GM12878 (cell line): ENCODE results near the gene TXLNB. TPM values are rescaled to one million over a fixed set of nuclear protein-coding genes. Genes with fewer than 3 reads are reported as not detected.

Experiments
- BACH1 ChIP-seq: fragments of 450-650 bp; IDR thresholded peaks from 2 replicates; pipeline ENCODE4 v1.6.1; 2017; ENCODE audit warnings: mild to moderate bottlenecking, borderline replicate concordance
- CHD2 ChIP-seq: IDR thresholded peaks from 2 replicates; pipeline ENCODE4 v1.6.1; 2011; ENCODE audit warnings: low read depth, low read length, improper control_type of control experiment, borderline replicate concordance
- CTCF ChIP-seq, 3 experiments: IDR thresholded peaks in 2 of 3; conservative IDR thresholded peaks in 1 of 3; 2 replicates each; pipeline ENCODE4 v1.5.1; 2011; ENCODE audit warnings: low read depth in 3 of 3, low read length in 3 of 3, mild to moderate bottlenecking in 3 of 3, control low read depth in 2 of 3, moderate library complexity in 2 of 3, inconsistent platforms in 1 of 3, mixed read lengths in 1 of 3; ENCODE audit not compliant: control insufficient read depth in 2 of 3, insufficient read depth in 1 of 3; ENCODE audit errors: extremely low read depth in 1 of 3
- DPF2 ChIP-seq: fragments of 450-650 bp; IDR thresholded peaks from 2 replicates; pipeline ENCODE4 v1.6.1; 2017; ENCODE audit warnings: mild to moderate bottlenecking
- EP300 ChIP-seq, 2 experiments: fragments of 150-350 bp in 1 of 2; IDR thresholded peaks; 2 replicates each; pipeline ENCODE4 v1.6.1; 2011 to 2012; ENCODE audit warnings: low read depth in 2 of 2, low read length in 2 of 2, borderline replicate concordance in 1 of 2, improper control_type of control experiment in 1 of 2, inconsistent platforms in 1 of 2; ENCODE audit not compliant: control insufficient read depth in 1 of 2
- IRF4 ChIP-seq: IDR thresholded peaks from 2 replicates; pipeline ENCODE4 v1.6.1; 2011; ENCODE audit warnings: low read depth, low read length
- MLLT1 ChIP-seq: fragments of 450-650 bp; IDR thresholded peaks from 2 replicates; pipeline ENCODE4 v1.6.1; 2016; ENCODE audit warnings: mild to moderate bottlenecking
- NBN ChIP-seq: fragments of 450-650 bp; IDR thresholded peaks from 2 replicates; pipeline ENCODE4 v1.6.1; 2016
- POLR2A ChIP-seq: IDR thresholded peaks from 2 replicates; pipeline ENCODE4 v1.6.1; 2011; ENCODE audit warnings: low read depth, mild to moderate bottlenecking, low read length
- RUNX3 ChIP-seq: IDR thresholded peaks from 2 replicates; pipeline ENCODE4 v1.6.1; 2012; ENCODE audit warnings: low read length, inconsistent platforms
- SMARCA5 ChIP-seq: fragments of 450-650 bp; IDR thresholded peaks from 2 replicates; pipeline ENCODE4 v1.6.1; 2017; ENCODE audit warnings: mild to moderate bottlenecking
- SREBF2 ChIP-seq: IDR thresholded peaks from 2 replicates; pipeline ENCODE4 v1.6.1; 2012; ENCODE audit warnings: mild to moderate bottlenecking, low read length
- SUPT20H ChIP-seq: IDR thresholded peaks from 2 replicates; pipeline ENCODE4 v1.6.1; 2011; ENCODE audit warnings: low read depth, mild to moderate bottlenecking, low read length, moderate library complexity, borderline replicate concordance; ENCODE audit not compliant: control insufficient read depth
- TAF1 ChIP-seq: IDR thresholded peaks from 2 replicates; pipeline ENCODE4 v1.6.1; 2011; ENCODE audit warnings: mild to moderate bottlenecking, low read depth, low read length, borderline replicate concordance
- TBL1XR1 ChIP-seq: IDR thresholded peaks from 2 replicates; pipeline ENCODE4 v1.6.1; 2012; ENCODE audit warnings: low read depth, low read length, improper control_type of control experiment
- USF1 ChIP-seq: IDR thresholded peaks from 2 replicates; pipeline ENCODE4 v1.6.1; 2011; ENCODE audit warnings: borderline replicate concordance, low read depth, mild to moderate bottlenecking, moderate library complexity, mixed read lengths, low read length; ENCODE audit not compliant: insufficient read depth; ENCODE audit errors: extremely low read length
- WRNIP1 ChIP-seq: IDR thresholded peaks from 2 replicates; pipeline ENCODE4 v1.6.1; 2011; ENCODE audit warnings: low read depth, low read length, improper control_type of control experiment, borderline replicate concordance
- YY1 ChIP-seq: IDR thresholded peaks from 2 replicates; pipeline ENCODE4 v1.6.1; 2011; ENCODE audit warnings: low read depth, mild to moderate bottlenecking, low read length
- ZNF24 ChIP-seq: fragments of 450-650 bp; IDR thresholded peaks from 2 replicates; pipeline ENCODE4 v1.6.1; 2017; ENCODE audit warnings: antibody characterized with exemption, mild to moderate bottlenecking
- ZNF622 ChIP-seq: fragments of 450-650 bp; IDR thresholded peaks from 2 replicates; pipeline ENCODE4 v1.6.1; 2017; ENCODE audit warnings: mild to moderate bottlenecking, inconsistent platforms
- polyA plus RNA-seq, 11 experiments: library from polyadenylated mRNA; depleted of rRNA in 4 of 11; unstranded in 6 of 11; stranded (reverse) in 5 of 11; fragments of >200 nt; fragmentation: Nextera tagmentation in 4 of 11; fragmentation: Illumina TruSeq in 1 of 11; extraction: Ambion mirVana in 4 of 11; extraction: Trizol in 1 of 11; gene quantifications; 1 replicate in 1 of 11; 2 replicates in 10 of 11; pipeline versions ENCODE4 v1.2.1 to v1.2.3, GENCODE V29; 2011 to 2016; ENCODE audit warnings: inconsistent platforms in 2 of 11, missing spikeins in 2 of 11, low read depth in 1 of 11
- total RNA-seq, 4 experiments: library from RNA; depleted of rRNA in 3 of 4; stranded (reverse); fragments of >200 nt in 3 of 4; fragmentation: Illumina TruSeq in 1 of 4; extraction: Trizol in 1 of 4; gene quantifications; 2 replicates each; pipeline versions ENCODE4 v1.2.1 to v1.2.3, GENCODE V29; 2013 to 2021
- TF ChIP-seq, protein P1 (sequence below): fragments of 150-350 bp; IDR thresholded peaks from 2 replicates; pipeline ENCODE4 v1.6.1; 2016; ENCODE audit warnings: low read depth, low read length
- TF ChIP-seq, protein P2 (sequence below): fragments of 150-350 bp; IDR thresholded peaks from 2 replicates; pipeline ENCODE4 v1.6.1; 2014; ENCODE audit warnings: mild to moderate bottlenecking, low read depth, low read length

TXLNB gene
- total and polyA plus RNA-seq, 10 of the 15 experiments (the other 5 are each of a cell fraction or from before 2014, with no cell fraction given) = 0.07 to 1.3 (median 0.22) TPM; not detected in 1

DNA sequence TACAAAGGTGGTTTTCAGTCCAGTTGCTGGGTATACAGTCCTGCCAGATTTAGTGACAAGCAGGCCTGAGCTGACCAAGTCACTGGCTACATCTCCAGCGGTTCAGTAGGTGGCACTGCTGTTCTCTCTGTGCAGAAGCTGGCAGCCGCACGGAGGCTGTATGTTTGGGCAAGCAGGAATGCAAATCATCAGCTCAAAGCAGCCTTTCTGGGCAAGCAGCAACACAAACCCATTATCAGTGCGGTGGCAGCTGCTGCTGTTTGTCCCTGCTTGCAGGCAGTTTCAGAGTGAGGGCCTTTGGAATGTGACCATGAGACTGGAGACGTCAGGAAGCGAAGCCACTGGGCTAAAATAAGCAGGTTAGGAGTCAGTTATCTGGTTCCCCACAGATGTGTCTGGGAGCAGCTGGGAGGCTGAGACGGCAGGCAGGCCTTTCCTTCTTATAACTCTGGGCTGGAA is 72.5 kb downstream of the TXLNB start (continued):
- TF ChIP-seq USF1 (no peak), ZNF24 (0 out of 2 replicates have a peak, but pooled peaks have one; percentile 48), IRF4 (peak; percentile 62; the same call in 1 of the 2 replicates), RUNX3 (peak; percentile 49), CHD2 (0 out of 2 replicates have a peak, but pooled peaks have one; percentile 21), MLLT1 (peak; percentile 45; the same call in 1 of the 2 replicates), TAF1 (0 out of 2 replicates have a peak, but pooled peaks have one; percentile 8), YY1 (peak; percentile 77), DPF2 (0 out of 2 replicates have a peak, but pooled peaks have one; percentile 27), EP300 (IDR thresholded peaks at IDR 0.05; ENCODE audit: borderline replicate concordance in 1 of 2, control insufficient read depth in 1 of 2, low read depth in 2 of 2, low read length in 2 of 2) (peak in 1 of 2 experiments; percentile 25; a peak in 1 of 4 replicates), WRNIP1 (peak; percentile 31; the same call in 1 of the 2 replicates), SREBF2 (no peak), SMARCA5 (peak; percentile 77), SUPT20H (no peak), BACH1 (0 out of 2 replicates have a peak, but pooled peaks have one; percentile 8), CTCF (IDR thresholded peaks at IDR 0.05 in 2 of 3, conservative IDR thresholded peaks at IDR 0.05 in 1 of 3; ENCODE audit: control insufficient read depth in 2 of 3, extremely low read depth in 1 of 3, insufficient read depth in 1 of 3, low read depth in 3 of 3, low read length in 3 of 3) (peak; percentile 88 to 99 (median 93); a peak in 5 of 6 replicates), ZNF622 (no peak), POLR2A (peak; percentile 44; the same call in 1 of the 2 replicates), NBN (peak; percentile 74), TBL1XR1 (peak; percentile 68; the same call in 1 of the 2 replicates)
- TF ChIP-seq, protein P1, sequence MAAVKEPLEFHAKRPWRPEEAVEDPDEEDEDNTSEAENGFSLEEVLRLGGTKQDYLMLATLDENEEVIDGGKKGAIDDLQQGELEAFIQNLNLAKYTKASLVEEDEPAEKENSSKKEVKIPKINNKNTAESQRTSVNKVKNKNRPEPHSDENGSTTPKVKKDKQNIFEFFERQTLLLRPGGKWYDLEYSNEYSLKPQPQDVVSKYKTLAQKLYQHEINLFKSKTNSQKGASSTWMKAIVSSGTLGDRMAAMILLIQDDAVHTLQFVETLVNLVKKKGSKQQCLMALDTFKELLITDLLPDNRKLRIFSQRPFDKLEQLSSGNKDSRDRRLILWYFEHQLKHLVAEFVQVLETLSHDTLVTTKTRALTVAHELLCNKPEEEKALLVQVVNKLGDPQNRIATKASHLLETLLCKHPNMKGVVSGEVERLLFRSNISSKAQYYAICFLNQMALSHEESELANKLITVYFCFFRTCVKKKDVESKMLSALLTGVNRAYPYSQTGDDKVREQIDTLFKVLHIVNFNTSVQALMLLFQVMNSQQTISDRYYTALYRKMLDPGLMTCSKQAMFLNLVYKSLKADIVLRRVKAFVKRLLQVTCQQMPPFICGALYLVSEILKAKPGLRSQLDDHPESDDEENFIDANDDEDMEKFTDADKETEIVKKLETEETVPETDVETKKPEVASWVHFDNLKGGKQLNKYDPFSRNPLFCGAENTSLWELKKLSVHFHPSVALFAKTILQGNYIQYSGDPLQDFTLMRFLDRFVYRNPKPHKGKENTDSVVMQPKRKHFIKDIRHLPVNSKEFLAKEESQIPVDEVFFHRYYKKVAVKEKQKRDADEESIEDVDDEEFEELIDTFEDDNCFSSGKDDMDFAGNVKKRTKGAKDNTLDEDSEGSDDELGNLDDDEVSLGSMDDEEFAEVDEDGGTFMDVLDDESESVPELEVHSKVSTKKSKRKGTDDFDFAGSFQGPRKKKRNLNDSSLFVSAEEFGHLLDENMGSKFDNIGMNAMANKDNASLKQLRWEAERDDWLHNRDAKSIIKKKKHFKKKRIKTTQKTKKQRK = no peak
- TF ChIP-seq, protein P2, sequence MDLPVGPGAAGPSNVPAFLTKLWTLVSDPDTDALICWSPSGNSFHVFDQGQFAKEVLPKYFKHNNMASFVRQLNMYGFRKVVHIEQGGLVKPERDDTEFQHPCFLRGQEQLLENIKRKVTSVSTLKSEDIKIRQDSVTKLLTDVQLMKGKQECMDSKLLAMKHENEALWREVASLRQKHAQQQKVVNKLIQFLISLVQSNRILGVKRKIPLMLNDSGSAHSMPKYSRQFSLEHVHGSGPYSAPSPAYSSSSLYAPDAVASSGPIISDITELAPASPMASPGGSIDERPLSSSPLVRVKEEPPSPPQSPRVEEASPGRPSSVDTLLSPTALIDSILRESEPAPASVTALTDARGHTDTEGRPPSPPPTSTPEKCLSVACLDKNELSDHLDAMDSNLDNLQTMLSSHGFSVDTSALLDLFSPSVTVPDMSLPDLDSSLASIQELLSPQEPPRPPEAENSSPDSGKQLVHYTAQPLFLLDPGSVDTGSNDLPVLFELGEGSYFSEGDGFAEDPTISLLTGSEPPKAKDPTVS = no peak
